HL-60/S4 treated with retinoic acid at 250 ng/mL for 4 days and 3 days (cell line): Measurements from ENCODE around the gene SPSB4.
"Not testable (repeated sequence)": the region's sequence is repeated elsewhere in the genome, so short reads cannot be mapped to it uniquely, and the experiment has no call there.

ENCODE experiments used
- in situ Hi-C: fragments of 300-500 bp; cut with MboI; formaldehyde crosslinking; loops from 2 replicates; pipeline ENCODE4 v1.7.0; 2022; ENCODE audit warnings: low sequenced_read_pairs

Gene SPSB4

DNA sequence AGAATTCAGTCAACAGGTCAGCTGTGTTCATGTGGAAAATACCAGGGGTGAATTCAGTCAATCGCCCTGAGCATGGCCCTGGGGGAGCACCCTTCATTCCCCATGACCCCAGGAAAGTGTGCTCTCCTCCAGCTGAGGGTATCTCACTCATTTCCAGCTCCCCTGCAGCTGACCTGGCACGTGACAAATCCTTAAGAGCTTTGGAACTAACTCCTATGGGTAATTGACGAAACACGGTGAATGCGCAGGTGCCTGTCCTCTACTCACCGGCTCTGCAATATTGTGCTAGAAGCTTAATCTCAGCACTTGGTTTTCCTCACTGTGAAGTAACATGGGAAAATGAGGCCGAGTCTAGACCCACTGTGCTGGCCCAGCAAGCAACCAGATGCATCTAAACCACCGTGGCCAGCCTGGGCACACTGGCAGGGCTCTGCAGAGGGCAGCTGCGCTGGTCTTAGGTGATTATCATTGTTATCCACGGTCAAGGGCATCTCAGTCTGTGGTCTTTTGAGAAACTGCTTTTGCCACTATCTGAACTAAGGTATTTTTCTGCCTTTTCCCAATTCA is 63.1 kb downstream of the SPSB4 start:
- in situ Hi-C loops: no loop called here

- in situ Hi-C loops: no loop called here
Measured at GRCh38 chr3:141114816-141115460, 63.8 kb downstream of the SPSB4 start.

DNA sequence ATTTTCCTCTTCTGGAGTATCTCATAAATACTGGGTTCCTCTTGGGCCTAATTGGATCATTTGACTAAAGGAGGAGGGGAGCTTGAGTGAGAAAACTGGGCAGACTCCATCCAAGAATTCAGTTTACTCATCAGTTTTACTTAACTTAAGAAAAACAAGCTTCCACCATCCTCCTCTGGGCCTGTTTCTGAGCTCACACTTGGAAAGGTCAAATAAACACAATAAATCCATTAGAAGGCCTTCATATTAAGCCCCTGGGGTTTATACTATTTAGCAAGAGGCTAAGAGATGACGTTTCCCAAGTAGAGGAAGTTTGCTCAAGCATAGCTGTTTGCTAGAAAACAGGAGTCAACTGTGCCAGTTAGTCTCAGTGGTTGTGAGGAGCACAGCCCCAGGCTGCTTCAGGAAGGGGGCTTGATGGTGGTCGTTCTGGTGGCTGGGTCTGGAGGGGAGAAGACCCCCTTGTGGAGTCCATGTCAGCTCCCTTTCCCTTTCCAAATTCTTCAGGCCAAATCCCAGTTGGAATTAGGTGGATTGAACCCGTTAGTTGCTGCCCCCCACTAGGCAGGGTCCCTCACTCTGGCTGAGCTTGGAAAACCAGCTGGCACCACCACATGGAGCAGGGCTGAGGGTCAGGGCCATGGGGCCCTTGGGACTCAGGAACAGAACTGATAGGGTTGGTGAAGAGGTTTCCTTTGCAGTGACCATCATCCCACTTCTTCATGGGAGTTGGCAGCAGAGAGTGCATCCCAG is 64.8 kb downstream of the SPSB4 start:
- in situ Hi-C loops: no loop called here

- in situ Hi-C loops: no loop called here
Measured at GRCh38 chr3:141116721-141117120, 65.6 kb downstream of the SPSB4 start.

DNA sequence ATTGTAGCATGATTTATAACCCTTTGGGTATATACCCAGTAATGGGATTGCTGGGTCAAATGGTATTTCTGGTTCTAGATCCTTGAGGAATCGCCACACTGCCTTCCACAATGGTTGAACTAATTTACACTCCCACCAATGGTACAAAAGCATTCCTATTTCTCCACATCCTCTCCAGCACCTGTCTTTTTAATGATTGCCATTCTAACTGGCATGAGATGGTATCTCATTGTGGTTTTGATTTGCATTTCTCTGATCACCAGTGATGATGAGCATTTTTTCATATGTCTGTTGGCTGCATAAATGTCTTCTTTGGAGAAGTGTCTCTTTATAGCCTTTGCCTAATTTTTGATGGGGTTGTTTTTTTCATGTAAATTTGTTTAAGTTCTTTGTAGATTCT is 66.8 kb downstream of the SPSB4 start:
- in situ Hi-C loops: not testable (repeated sequence)

- in situ Hi-C loops: no loop called here
Measured at GRCh38 chr3:141122455-141123030, 71.4 kb downstream of the SPSB4 start.

DNA sequence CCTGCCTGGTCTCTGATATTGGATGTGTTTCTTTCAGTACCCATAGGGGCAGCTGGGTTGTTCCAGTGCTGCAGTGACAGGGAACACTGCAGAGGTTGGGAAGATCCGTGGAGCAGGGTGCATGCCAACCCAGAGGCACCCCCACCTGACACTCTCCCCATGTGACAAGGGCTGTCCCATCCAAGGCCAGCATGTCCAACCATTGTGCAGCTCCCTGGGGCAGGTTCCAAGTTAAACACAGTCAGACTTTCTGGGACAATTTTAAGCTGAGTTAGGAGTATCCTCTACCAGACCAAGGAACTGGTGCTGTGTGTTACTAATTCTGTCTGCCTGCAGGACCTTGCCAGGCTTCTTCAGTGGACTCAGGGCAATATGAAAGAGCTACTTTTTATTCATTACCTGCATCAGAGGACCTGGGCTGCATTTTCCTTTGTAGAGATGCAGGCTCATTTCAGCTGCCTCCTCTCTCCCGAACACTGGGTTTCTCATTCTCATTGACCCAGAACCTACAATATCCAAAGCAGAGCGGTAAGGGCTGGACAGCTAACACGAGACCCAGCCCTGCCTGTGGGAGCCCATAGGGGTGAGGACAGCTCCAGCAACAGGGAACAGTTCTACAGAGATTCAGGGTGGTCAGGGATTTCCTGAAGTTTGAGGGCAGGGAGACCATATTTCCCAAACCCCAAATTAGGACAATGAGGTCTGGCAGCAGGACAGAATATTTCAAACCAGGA is 72.7 kb downstream of the SPSB4 start:
- in situ Hi-C loops: no loop called here

- in situ Hi-C loops: no loop called here
Measured at GRCh38 chr3:141124715-141125114, 73.6 kb downstream of the SPSB4 start.

GRCh38 chr3:141125351-141125750 is 74.2 kb downstream of the SPSB4 start:
- in situ Hi-C loops: no loop called here

- in situ Hi-C loops: no loop called here
Measured at GRCh38 chr3:141126661-141127343, 75.7 kb downstream of the SPSB4 start.

- in situ Hi-C loops: no loop called here
Measured at GRCh38 chr3:141127344-141128125, 76.4 kb downstream of the SPSB4 start.

DNA sequence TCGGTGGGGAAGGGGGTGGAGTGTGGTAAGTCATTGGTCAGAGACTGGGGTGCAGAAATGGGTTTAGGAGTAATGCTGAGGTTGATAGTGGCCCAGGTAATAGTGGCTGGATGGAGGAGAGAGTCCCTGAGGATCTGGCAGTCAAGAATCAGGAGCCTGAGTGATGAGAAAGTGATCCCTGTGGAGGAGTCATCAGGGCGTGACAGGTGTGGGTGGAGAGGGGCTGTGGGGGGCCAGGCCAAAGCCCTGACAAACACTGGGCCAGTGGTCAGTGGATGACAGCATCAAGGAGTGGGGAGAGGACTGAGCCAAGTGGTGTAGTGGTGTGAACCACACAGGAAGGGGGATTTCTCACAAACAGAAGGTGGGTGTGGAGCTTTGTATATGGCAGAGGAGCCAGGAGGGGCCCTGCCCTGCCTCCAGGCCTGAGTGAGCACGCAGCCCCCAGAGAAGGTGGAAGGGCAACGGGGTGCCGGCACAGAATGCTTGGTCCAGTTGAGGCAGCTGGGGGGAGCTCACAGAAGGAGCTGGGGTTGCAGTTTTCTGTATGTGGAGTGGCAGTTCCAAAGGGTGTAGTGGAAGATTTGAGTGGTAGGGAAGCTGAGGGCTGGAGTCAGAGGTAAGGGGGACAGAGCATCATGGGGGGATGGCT is 77.1 kb downstream of the SPSB4 start:
- in situ Hi-C loops: no loop called here

GRCh38 chr3:141129049-141129448 is 77.9 kb downstream of the SPSB4 start:
- in situ Hi-C loops: no loop called here

DNA sequence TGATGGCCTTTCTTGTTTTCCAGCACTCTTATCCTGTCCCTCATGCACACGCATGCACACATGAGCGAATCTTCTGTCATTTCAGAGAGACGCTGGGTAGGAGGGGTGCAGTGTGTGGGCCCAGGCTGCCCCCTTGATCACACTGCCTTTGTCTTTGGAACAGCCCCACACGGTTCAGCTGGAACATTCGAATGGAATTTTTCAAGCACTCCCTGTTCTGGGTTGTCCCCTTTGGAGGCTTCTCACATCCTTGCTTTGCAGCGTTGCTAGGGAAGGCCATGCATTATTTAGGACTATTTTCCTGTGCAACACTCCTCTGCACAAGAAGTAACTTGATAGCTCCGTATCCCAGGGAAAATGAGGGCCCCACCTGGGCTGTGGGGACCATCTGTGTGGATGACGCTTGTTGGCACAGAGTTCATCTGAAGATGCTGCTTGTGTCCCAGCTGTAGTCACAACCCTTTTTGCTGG is 78.4 kb downstream of the SPSB4 start:
- in situ Hi-C loops: no loop called here

GRCh38 chr3:141143517-141143916 is 92.4 kb downstream of the SPSB4 start:
- in situ Hi-C loops: no loop called here

GRCh38 chr3:141146979-141147470 is 95.9 kb downstream of the SPSB4 start:
- in situ Hi-C loops: no loop called here

GRCh38 chr3:141147657-141148056 is 96.5 kb downstream of the SPSB4 start:
- in situ Hi-C loops: no loop called here

- in situ Hi-C loops: no loop called here
Measured at GRCh38 chr3:141148169-141148568, 97.0 kb downstream of the SPSB4 start.

- in situ Hi-C loops: no loop called here
Measured at GRCh38 chr3:141148770-141149169, 97.6 kb downstream of the SPSB4 start.
